ENCODE measurements around the gene ENTPD6.
"Not testable (repeated sequence)": the region's sequence is repeated elsewhere in the genome, so short reads cannot be mapped to it uniquely, and the experiment has no call there.

The ENTPD6 gene

GRCh38 chr20:25225642-25226432 lies 30.3 kb downstream of the ENTPD6 start:
- DNase-seq, result no peak

- no peak for DNase-seq
These were observed 31.2 kb downstream of the ENTPD6 start for GRCh38 chr20:25226433-25227316.

GRCh38 chr20:25227317-25227831 lies 31.9 kb downstream of the ENTPD6 start:
- DNase-seq, result no peak

- DNase-seq, result no peak
These were observed 34.1 kb downstream of the ENTPD6 start for GRCh38 chr20:25229486-25230165.

GRCh38 chr20:25230166-25230831 lies 34.8 kb downstream of the ENTPD6 start:
- no peak for DNase-seq

- DNase-seq, result no peak
These were observed 37.7 kb downstream of the ENTPD6 start for GRCh38 chr20:25233016-25233772.

GRCh38 chr20:25234009-25234849 lies 38.7 kb downstream of the ENTPD6 start:
- DNase-seq, result not testable (repeated sequence)

GRCh38 chr20:25236450-25237304 lies 41.2 kb downstream of the ENTPD6 start:
- no peak for DNase-seq

GRCh38 chr20:25237610-25238318 lies 42.3 kb downstream of the ENTPD6 start:
- peak; percentile 60 to 67 for DNase-seq

GRCh38 chr20:25238319-25239037 lies 43.0 kb downstream of the ENTPD6 start:
- DNase-seq, result no peak

GRCh38 chr20:25239387-25240370 lies 44.2 kb downstream of the ENTPD6 start:
- DNase-seq, result no peak

- DNase-seq, result not testable (repeated sequence)
These were observed 45.5 kb downstream of the ENTPD6 start for GRCh38 chr20:25240851-25241658.

- DNase-seq, result not testable (repeated sequence)
These were observed 46.1 kb downstream of the ENTPD6 start for GRCh38 chr20:25241659-25241955.

- DNase-seq, result no peak
These were observed 46.7 kb downstream of the ENTPD6 start for GRCh38 chr20:25242231-25242630.

- DNase-seq, result no peak
These were observed 48.0 kb downstream of the ENTPD6 start for GRCh38 chr20:25243416-25243979.

GRCh38 chr20:25244976-25245375 lies 49.5 kb downstream of the ENTPD6 start:
- no peak for DNase-seq

All from stimulated activated CD4-positive, alpha-beta T cell treated with anti-CD3 and anti-CD28 coated beads, Interleukin-2, amount 100 ng/mL, for 24 hours (primary cell).